ENCODE measurements around the gene BCAN. TPM values are rescaled to one million over a fixed set of nuclear protein-coding genes. Genes with fewer than 3 reads are reported as not detected.

BCAN gene
- total RNA-seq, 2 experiments from 2014 or later: not detected

- POLR2A ChIA-PET: interaction anchor here (1.1 to 2.4 kb wide), 3 partner anchors 13 to 33 kb away, joined by 3 to 12 read pairs (median 4); partner anchors contain the start of gene CRABP2
Observed at GRCh38 chr1:156692441-156692924, 50.6 kb downstream of the BCAN start.

DNA sequence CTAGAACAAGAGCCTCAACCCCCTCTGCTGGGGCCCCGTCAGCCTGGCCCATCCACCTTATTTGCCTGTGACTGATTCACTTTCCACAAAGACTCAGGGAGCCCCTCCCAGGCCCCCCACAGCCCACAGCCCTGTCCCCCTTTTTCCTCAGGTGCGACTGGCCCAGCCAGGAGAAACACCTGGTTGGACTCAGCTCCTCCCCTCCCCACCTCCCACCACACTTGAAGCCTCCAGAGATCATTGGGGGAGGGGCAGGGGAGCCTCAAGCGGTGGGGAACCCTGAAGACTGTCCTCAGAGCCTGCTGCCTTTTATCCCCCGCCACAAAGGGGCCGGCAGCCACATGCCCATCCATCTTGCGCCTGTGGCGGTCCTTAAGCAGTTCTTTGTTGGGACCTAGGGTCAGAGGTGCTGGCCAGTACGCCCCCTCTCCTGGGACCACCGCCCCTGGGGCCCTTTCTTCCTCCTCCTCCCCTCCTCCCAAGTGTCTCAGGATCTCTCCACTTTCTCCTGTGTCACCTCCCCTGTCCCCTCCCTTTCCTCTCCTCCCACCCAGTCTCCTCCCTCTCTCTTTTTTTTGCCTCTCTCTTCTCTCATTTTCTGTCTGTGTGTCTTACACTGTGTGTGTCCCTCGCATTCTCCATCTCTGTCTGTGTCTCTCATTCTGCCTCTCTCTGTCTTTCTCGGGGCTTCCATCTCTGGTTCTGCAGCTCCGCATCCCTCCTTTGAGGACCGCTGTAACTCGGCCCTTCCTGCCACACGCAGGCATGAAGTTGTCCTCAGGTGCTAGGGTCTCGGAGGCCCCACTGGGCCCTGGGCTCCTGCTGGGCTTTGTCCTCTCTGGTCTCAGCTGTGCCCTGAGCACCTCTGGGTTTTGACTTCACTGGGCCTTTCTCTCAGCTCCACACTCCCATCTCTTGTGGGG lies 51.3 kb downstream of the BCAN start:
- ATAC-seq: no peak
- ChIA-PET CTCF (interaction anchor here (1.1 to 13.3 kb wide), 4 partner anchors 10 to 166 kb away, joined by 3 to 396 read pairs (median 138); partner anchors contain the start of genes CRABP2, INSRR, ISG20L2 and METTL25B), POLR2A (interaction anchor here (1.1 kb wide), 1 partner anchor 13 kb away, joined by 3 read pairs; no protein-coding TSS in a partner anchor)
- H3K4me3 Mint-ChIP-seq: no peak overlapping the region
- peaks cover 23% of the 10 kb centered on the region for H3K4me1 Mint-ChIP-seq (ENCODE audit: low read depth)
- peak; percentile 41 for DNase-seq
- H3K36me3 Mint-ChIP-seq (ENCODE audit: low read depth): no peaks in the 10 kb centered on the region
- peaks cover 61% of the 10 kb centered on the region for H3K27me3 Mint-ChIP-seq
- H3K27ac Mint-ChIP-seq: no peak overlapping the region
- H3K9me3 Mint-ChIP-seq: no peaks in the 10 kb centered on the region
- intact Hi-C loops (cut with micrococcal nuclease): no loop called here
- TF ChIP-seq CTCF (IDR thresholded peaks at IDR 0.05): no peak

More at GRCh38 chr1:156692441-156692924, 50.6 kb downstream of the BCAN start:
- ATAC-seq (no peak), DNase-seq (no peak)
- Mint-ChIP-seq H3K4me3 (no peak overlapping the region), H3K36me3 (ENCODE audit: low read depth) (no peaks in the 10 kb centered on the region), H3K27me3 (peaks cover 60% of the 10 kb centered on the region), H3K4me1 (ENCODE audit: low read depth) (peaks cover 23% of the 10 kb centered on the region), H3K9me3 (no peaks in the 10 kb centered on the region), H3K27ac (no peak overlapping the region)
- intact Hi-C loops (cut with micrococcal nuclease): no loop called here
- CTCF ChIA-PET: interaction anchor here (1.1 to 13.3 kb wide), 7 partner anchors 10 to 199 kb away, joined by 3 to 396 read pairs (median 48); partner anchors contain the start of genes CRABP2, INSRR, ISG20L2 and METTL25B
- no peak for TF ChIP-seq CTCF (IDR thresholded peaks at IDR 0.05)

- CTCF ChIA-PET: interaction anchor here (0.8 to 13.3 kb wide), 5 partner anchors 9 to 70 kb away, joined by 3 to 396 read pairs (median 5); partner anchors contain the start of genes CRABP2, ISG20L2 and METTL25B
- Mint-ChIP-seq H3K27ac (no peak overlapping the region), H3K4me1 (ENCODE audit: low read depth) (peaks cover 23% of the 10 kb centered on the region), H3K27me3 (peaks cover 53% of the 10 kb centered on the region), H3K4me3 (no peak overlapping the region), H3K9me3 (no peaks in the 10 kb centered on the region), H3K36me3 (ENCODE audit: low read depth) (no peaks in the 10 kb centered on the region)
- no peak for TF ChIP-seq CTCF (IDR thresholded peaks at IDR 0.05)
- intact Hi-C loops (cut with micrococcal nuclease): no loop called here
- DNase-seq (no peak), ATAC-seq (no peak)
- POLR2A ChIA-PET: interaction anchor here (0.7 to 1.1 kb wide), 2 partner anchors 10 to 12 kb away, joined by 3 to 7 read pairs; no protein-coding TSS in a partner anchor
Observed at GRCh38 chr1:156693848-156694689, 52.2 kb downstream of the BCAN start.

GRCh38 chr1:156694690-156694962 lies 52.7 kb downstream of the BCAN start:
- H3K4me3 Mint-ChIP-seq: no peak overlapping the region
- no peak overlapping the region for H3K27ac Mint-ChIP-seq
- ATAC-seq (no peak), DNase-seq (no peak)
- ChIA-PET CTCF (interaction anchor here (0.8 to 13.3 kb wide), 5 partner anchors 9 to 70 kb away, joined by 3 to 396 read pairs (median 5); partner anchors contain the start of genes CRABP2, ISG20L2 and METTL25B), POLR2A (interaction anchor here (0.7 kb wide), 1 partner anchor 10 kb away, joined by 7 read pairs; no protein-coding TSS in a partner anchor)
- no peak for TF ChIP-seq CTCF (IDR thresholded peaks at IDR 0.05)
- H3K27me3 Mint-ChIP-seq: peaks cover 52% of the 10 kb centered on the region
- no peaks in the 10 kb centered on the region for H3K36me3 Mint-ChIP-seq (ENCODE audit: low read depth)
- intact Hi-C loops (cut with micrococcal nuclease): no loop called here
- peaks cover 18% of the 10 kb centered on the region for H3K4me1 Mint-ChIP-seq (ENCODE audit: low read depth)
- no peaks in the 10 kb centered on the region for H3K9me3 Mint-ChIP-seq

Data from activated CD8-positive, alpha-beta T cell treated with anti-CD3 and anti-CD28 coated beads for 36 hours (primary cell).